ENCODE data around the gene CNTNAP5.

Gene CNTNAP5

DNA sequence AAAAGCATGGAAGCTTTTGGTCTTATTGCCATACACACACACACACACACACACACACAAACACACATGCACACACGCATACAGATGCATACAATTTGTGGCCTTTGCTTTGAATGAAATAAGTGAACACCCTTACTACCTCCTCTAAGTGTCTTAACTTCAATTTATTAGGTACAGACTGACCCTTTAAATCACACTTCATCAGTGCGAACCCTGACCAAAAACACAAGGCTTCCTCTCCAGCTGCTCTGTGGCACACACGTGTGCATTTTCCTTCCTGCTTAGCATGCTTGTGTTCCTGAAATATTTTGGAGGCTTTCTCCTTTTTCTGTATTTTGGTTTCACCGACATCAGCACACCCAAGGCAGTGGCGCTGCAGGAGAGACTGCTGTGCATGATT, 96.0 kb downstream of the CNTNAP5 start:
- H3K9me3 ChIP-seq (ENCODE audit: control insufficient read depth, low read depth, low read length), result no peaks in the 10 kb centered on the region
- no peak overlapping the region for H3K9ac ChIP-seq (ENCODE audit: low read length)
- no peaks in the 10 kb centered on the region for H3K4me1 ChIP-seq (ENCODE audit: control insufficient read depth, low read depth, low read length)
- no peak overlapping the region for H3K27ac ChIP-seq (ENCODE audit: low read length)
- no peaks in the 10 kb centered on the region for H3K27me3 ChIP-seq (ENCODE audit: control insufficient read depth, insufficient read depth, low read length)
- H3K4me3 ChIP-seq (ENCODE audit: low read length), result no peak overlapping the region
- no peaks in the 10 kb centered on the region for H3K36me3 ChIP-seq (ENCODE audit: control insufficient read depth, low read depth, low read length)

DNA sequence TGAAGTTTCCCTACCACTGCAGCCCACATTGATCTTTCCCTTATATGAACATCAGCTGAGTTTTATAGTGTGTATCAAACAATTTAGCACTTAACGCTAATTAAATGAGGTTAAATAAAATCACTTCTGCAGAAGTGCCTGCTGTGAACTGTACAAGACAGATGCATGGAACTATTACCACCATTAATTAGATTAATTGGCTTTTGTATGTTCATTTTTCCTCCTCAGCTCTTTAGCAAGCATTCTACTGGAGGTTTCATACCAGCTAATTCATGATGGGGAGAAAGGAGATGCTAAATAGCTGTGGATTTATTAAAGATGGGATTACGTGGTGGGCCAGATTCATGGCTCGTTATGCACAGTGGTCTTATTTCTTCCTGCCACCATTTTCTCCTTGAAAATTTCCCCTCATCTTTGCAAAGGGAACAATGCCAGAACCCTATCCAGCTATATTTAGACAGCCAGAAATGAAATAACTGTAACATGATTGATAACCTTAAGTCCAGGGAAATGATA, 96.7 kb downstream of the CNTNAP5 start:
- H3K27ac ChIP-seq (ENCODE audit: low read length), result no peak overlapping the region
- H3K9ac ChIP-seq (ENCODE audit: low read length), result no peak overlapping the region
- no peak overlapping the region for H3K4me3 ChIP-seq (ENCODE audit: low read length)
- H3K4me1 ChIP-seq (ENCODE audit: control insufficient read depth, low read depth, low read length), result no peaks in the 10 kb centered on the region
- H3K9me3 ChIP-seq (ENCODE audit: control insufficient read depth, low read depth, low read length), result no peaks in the 10 kb centered on the region
- no peaks in the 10 kb centered on the region for H3K27me3 ChIP-seq (ENCODE audit: control insufficient read depth, insufficient read depth, low read length)
- no peaks in the 10 kb centered on the region for H3K36me3 ChIP-seq (ENCODE audit: control insufficient read depth, low read depth, low read length)

DNA sequence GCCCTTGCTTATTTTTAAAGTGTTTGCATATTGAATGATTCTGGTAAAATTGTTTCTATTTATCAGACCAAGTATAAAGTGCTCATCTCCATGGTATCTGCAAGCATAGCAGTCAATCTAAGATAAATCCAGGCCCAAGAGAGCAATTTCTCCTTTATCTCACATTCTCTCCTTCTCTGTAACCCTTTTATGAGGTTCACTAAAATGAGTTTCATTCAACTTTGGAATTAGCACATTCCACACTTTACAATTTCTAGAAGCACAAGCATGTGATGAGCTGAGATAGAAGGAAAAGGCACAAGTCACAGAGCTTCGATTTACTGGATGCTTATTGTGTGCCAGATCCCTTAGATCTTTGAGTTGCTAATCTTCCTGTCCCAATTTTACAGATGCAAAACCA, 97.3 kb downstream of the CNTNAP5 start:
- no peak overlapping the region for H3K4me3 ChIP-seq (ENCODE audit: low read length)
- H3K36me3 ChIP-seq (ENCODE audit: control insufficient read depth, low read depth, low read length), result no peaks in the 10 kb centered on the region
- no peaks in the 10 kb centered on the region for H3K9me3 ChIP-seq (ENCODE audit: control insufficient read depth, low read depth, low read length)
- no peaks in the 10 kb centered on the region for H3K4me1 ChIP-seq (ENCODE audit: control insufficient read depth, low read depth, low read length)
- H3K27ac ChIP-seq (ENCODE audit: low read length), result no peak overlapping the region
- H3K9ac ChIP-seq (ENCODE audit: low read length), result no peak overlapping the region
- no peaks in the 10 kb centered on the region for H3K27me3 ChIP-seq (ENCODE audit: control insufficient read depth, insufficient read depth, low read length)

DNA sequence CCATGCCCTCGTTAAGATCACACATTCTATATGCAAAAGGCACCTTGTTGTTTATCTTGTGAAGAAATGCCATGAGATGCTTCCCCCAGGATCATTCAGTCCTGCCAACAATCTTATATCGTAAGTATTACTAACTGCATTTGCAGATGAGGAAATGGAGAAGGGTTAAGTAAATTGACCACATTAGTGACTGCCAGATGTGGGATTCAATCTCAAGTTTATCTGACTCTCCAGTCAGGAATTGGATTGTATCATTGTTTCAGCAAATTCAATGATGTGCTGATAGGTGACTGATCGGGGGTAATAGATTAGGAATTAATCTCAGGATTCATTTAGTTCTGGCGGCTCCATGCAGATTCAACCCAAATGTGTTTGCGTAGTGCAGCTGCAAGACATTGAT, 106.2 kb downstream of the CNTNAP5 start:
- Histone ChIP-seq H3K9me3 (ENCODE audit: control insufficient read depth, low read depth, low read length) (no peaks in the 10 kb centered on the region), H3K27ac (ENCODE audit: low read length) (no peak overlapping the region), H3K9ac (ENCODE audit: low read length) (no peak overlapping the region), H3K4me3 (ENCODE audit: low read length) (no peak overlapping the region), H3K36me3 (ENCODE audit: control insufficient read depth, low read depth, low read length) (no peaks in the 10 kb centered on the region), H3K27me3 (ENCODE audit: control insufficient read depth, insufficient read depth, low read length) (no peaks in the 10 kb centered on the region), H3K4me1 (ENCODE audit: control insufficient read depth, low read depth, low read length) (no peaks in the 10 kb centered on the region)

DNA sequence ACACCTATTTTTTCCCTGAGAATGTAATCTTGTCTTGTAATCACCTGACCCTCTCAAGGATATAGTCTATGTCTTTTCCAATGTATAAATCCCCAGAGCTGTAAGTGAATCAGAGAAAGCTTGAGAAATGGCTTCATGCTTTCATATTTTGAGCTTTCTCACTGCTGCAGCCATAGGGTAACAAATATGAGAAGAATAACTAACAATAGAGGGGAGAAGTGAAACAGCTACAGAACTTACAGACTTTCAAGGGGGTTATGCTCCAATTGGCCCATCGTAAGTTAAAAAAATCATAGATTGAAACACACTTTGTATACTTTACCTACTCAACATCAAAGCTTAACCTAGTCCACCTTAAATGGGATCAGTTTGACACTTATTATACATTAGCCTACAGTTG, 111.0 kb downstream of the CNTNAP5 start:
- no peak overlapping the region for H3K27ac ChIP-seq (ENCODE audit: low read length)
- no peak overlapping the region for H3K4me3 ChIP-seq (ENCODE audit: low read length)
- no peaks in the 10 kb centered on the region for H3K4me1 ChIP-seq (ENCODE audit: control insufficient read depth, low read depth, low read length)
- H3K36me3 ChIP-seq (ENCODE audit: control insufficient read depth, low read depth, low read length), result no peaks in the 10 kb centered on the region
- no peak overlapping the region for H3K9ac ChIP-seq (ENCODE audit: low read length)
- no peaks in the 10 kb centered on the region for H3K9me3 ChIP-seq (ENCODE audit: control insufficient read depth, low read depth, low read length)
- H3K27me3 ChIP-seq (ENCODE audit: control insufficient read depth, insufficient read depth, low read length), result no peaks in the 10 kb centered on the region

DNA sequence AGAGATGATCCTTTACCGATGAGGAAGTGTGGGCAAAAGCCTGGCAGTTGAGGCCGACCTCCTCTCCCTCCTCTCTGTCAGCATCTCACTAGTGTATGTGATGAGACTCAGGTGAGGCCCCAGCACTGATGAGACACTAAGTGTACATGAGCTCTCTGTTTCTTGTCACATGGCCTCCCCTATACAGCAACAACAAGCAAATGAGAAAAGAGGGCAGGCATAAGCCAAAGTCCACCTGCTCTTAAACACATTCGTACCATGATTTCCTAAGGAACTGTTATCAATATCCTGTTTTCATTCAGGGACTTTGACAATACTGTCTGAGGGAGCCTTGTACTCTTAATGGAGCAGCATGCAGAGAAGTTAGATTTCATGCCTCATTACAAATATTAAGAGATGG, 113.0 kb downstream of the CNTNAP5 start:
- H3K4me3 ChIP-seq (ENCODE audit: low read length), result no peak overlapping the region
- H3K4me1 ChIP-seq (ENCODE audit: control insufficient read depth, low read depth, low read length), result no peaks in the 10 kb centered on the region
- no peaks in the 10 kb centered on the region for H3K27me3 ChIP-seq (ENCODE audit: control insufficient read depth, insufficient read depth, low read length)
- no peaks in the 10 kb centered on the region for H3K36me3 ChIP-seq (ENCODE audit: control insufficient read depth, low read depth, low read length)
- H3K9ac ChIP-seq (ENCODE audit: low read length), result no peak overlapping the region
- no peak overlapping the region for H3K27ac ChIP-seq (ENCODE audit: low read length)
- H3K9me3 ChIP-seq (ENCODE audit: control insufficient read depth, low read depth, low read length), result no peaks in the 10 kb centered on the region

DNA sequence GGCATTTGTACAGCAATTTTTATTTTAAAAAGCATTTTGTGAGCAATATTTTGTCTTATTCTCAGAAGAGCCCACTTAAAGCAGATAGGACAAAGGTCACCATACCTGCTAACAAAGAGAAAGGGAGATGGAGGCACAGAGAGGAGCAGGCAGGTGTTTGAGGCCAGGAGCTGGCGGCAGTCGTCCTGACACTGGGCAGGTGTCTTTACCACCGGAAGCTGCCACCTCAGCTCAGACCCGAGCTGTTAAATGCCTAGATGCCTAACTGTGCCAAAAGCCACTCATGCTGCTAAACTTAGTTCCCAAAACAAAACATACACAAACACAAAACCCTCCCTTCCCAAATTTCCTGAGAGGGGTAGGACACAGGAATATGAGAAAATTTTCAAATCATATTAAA, 120.9 kb downstream of the CNTNAP5 start:
- Histone ChIP-seq H3K27ac (ENCODE audit: low read length) (no peak overlapping the region), H3K36me3 (ENCODE audit: control insufficient read depth, low read depth, low read length) (no peaks in the 10 kb centered on the region), H3K9ac (ENCODE audit: low read length) (no peak overlapping the region), H3K4me1 (ENCODE audit: control insufficient read depth, low read depth, low read length) (no peaks in the 10 kb centered on the region), H3K4me3 (ENCODE audit: low read length) (no peak overlapping the region), H3K9me3 (ENCODE audit: control insufficient read depth, low read depth, low read length) (no peaks in the 10 kb centered on the region), H3K27me3 (ENCODE audit: control insufficient read depth, insufficient read depth, low read length) (peaks cover 45% of the 10 kb centered on the region)

DNA sequence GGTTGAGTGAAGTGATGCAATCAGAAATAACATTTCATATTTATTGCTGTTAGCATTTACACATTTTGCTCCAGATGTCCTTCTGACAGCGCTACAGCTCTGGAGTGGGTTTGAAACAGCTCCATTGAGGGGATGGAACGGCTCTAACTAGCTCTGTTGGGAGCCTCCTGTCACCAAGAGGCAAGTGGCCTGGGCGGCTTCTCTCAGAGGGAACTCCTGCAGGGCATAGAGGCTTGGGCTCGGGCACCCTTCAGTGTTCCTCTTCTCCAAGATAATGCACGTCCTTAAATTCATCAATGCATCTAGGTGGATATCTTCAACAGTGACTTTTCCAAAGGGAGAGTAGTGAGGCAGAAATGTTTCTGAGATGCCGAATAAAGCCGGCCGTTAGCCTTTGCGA, 122.5 kb downstream of the CNTNAP5 start:
- Histone ChIP-seq H3K27ac (ENCODE audit: low read length) (no peak overlapping the region), H3K4me1 (ENCODE audit: control insufficient read depth, low read depth, low read length) (no peaks in the 10 kb centered on the region), H3K9me3 (ENCODE audit: control insufficient read depth, low read depth, low read length) (no peaks in the 10 kb centered on the region), H3K4me3 (ENCODE audit: low read length) (no peak overlapping the region), H3K27me3 (ENCODE audit: control insufficient read depth, insufficient read depth, low read length) (peaks cover 45% of the 10 kb centered on the region), H3K9ac (ENCODE audit: low read length) (no peak overlapping the region), H3K36me3 (ENCODE audit: control insufficient read depth, low read depth, low read length) (no peaks in the 10 kb centered on the region)

DNA sequence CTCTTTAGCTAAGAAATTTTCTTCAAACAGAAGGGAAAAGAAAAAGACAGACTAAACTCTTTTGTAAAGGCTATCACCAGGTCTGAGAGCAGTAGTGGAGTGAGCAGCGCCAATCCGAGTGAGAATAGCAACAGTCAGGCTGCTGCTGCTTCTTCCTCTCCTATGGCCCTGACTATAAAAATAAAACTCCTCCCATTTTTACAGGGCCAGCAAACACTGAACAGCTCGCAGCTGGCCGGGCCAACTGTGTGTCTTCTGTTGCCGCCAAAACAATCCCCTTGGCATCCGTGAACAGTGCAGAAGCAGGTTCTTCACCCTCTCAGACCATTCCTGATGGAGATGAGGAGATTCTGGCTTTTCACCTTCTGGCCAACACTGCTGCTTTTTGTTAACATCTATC, 124.5 kb downstream of the CNTNAP5 start:
- no peak overlapping the region for H3K27ac ChIP-seq (ENCODE audit: low read length)

DNA sequence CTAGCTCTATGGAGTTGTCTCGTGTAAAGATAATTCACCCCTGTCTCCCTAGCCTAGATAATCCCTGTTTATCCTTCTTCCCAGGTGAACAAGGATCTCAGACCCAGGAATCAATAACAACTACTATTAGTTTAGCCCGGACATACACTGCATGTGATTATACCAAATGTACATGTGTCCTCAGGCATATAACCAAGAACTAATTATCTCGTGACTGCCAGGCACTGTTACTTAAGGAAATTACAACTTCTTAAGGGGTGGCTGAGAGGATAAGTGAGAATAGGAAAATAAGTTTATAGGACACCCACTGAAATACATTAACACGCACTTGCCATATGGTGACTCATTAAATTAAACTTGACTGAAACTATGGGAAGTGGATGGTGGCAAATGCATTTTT, 126.6 kb downstream of the CNTNAP5 start:
- Histone ChIP-seq H3K4me3 (ENCODE audit: low read length) (no peak overlapping the region), H3K4me1 (ENCODE audit: control insufficient read depth, low read depth, low read length) (no peaks in the 10 kb centered on the region), H3K36me3 (ENCODE audit: control insufficient read depth, low read depth, low read length) (no peaks in the 10 kb centered on the region), H3K27me3 (ENCODE audit: control insufficient read depth, insufficient read depth, low read length) (peaks cover 36% of the 10 kb centered on the region), H3K9ac (ENCODE audit: low read length) (no peak overlapping the region), H3K27ac (ENCODE audit: low read length) (no peak overlapping the region), H3K9me3 (ENCODE audit: control insufficient read depth, low read depth, low read length) (no peaks in the 10 kb centered on the region)

More for the DNA sequence above, 124.5 kb downstream of the CNTNAP5 start:
- Histone ChIP-seq H3K4me3 (ENCODE audit: low read length) (no peak overlapping the region), H3K4me1 (ENCODE audit: control insufficient read depth, low read depth, low read length) (no peaks in the 10 kb centered on the region), H3K9me3 (ENCODE audit: control insufficient read depth, low read depth, low read length) (no peaks in the 10 kb centered on the region), H3K9ac (ENCODE audit: low read length) (no peak overlapping the region), H3K36me3 (ENCODE audit: control insufficient read depth, low read depth, low read length) (no peaks in the 10 kb centered on the region), H3K27me3 (ENCODE audit: control insufficient read depth, insufficient read depth, low read length) (peaks cover 45% of the 10 kb centered on the region)

DNA sequence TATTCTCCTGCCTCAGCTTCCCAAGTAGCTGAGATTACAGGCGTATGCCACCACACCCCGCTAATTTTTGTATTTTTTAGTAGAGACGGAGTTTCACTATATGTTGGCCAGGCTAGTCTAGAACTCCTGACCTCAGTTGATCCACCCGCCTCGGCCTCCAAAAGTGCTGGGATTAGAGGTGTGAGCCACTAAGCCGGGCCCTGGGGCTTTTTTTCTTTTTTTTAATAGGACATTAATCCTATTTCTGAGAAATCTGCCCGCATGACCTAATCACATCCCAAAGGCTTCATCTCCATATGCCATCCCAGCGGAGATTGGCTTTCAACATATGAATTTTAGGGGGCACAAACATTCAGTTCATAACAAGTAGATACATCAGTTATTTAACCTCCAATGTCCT, 128.6 kb downstream of the CNTNAP5 start:
- H3K4me1 ChIP-seq (ENCODE audit: control insufficient read depth, low read depth, low read length), result no peaks in the 10 kb centered on the region
- H3K27ac ChIP-seq (ENCODE audit: low read length), result no peak overlapping the region

DNA sequence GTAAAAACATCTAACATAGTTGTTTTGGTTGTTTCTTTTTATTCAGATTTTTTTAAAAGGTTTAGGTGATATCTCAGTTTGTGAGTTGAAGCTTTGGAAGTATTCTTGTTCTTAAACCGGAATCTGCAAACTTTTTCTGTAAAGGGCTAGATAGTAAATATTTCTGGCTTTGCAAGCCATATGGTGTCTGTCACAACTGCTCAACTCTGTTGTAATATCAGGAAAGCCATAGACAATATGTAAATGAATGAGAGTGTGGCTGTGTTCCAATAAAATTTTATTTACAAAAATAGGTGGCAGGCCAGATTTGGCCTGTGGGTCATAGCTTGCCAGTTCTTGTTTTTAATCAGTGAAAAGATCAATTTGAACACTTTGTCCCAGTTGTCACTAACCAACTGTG, 134.1 kb downstream of the CNTNAP5 start:
- Histone ChIP-seq H3K27me3 (ENCODE audit: control insufficient read depth, insufficient read depth, low read length) (no peaks in the 10 kb centered on the region), H3K4me1 (ENCODE audit: control insufficient read depth, low read depth, low read length) (peaks cover 13% of the 10 kb centered on the region), H3K4me3 (ENCODE audit: low read length) (no peak overlapping the region), H3K9ac (ENCODE audit: low read length) (no peak overlapping the region), H3K9me3 (ENCODE audit: control insufficient read depth, low read depth, low read length) (no peaks in the 10 kb centered on the region), H3K27ac (ENCODE audit: low read length) (no peak overlapping the region), H3K36me3 (ENCODE audit: control insufficient read depth, low read depth, low read length) (no peaks in the 10 kb centered on the region)

More for the DNA sequence above, 128.6 kb downstream of the CNTNAP5 start:
- Histone ChIP-seq H3K9ac (ENCODE audit: low read length) (no peak overlapping the region), H3K36me3 (ENCODE audit: control insufficient read depth, low read depth, low read length) (no peaks in the 10 kb centered on the region), H3K9me3 (ENCODE audit: control insufficient read depth, low read depth, low read length) (no peaks in the 10 kb centered on the region), H3K27me3 (ENCODE audit: control insufficient read depth, insufficient read depth, low read length) (peaks cover 20% of the 10 kb centered on the region), H3K4me3 (ENCODE audit: low read length) (no peak overlapping the region)
